Right hindlimb (tissue), 1 donor: Measurements from ENCODE around the gene SRP54.
A peak's percentile ranks its signal among the peaks of the same experiment; 100 is the strongest.
"Not testable (repeated sequence)": the region's sequence is repeated elsewhere in the genome, so short reads cannot be mapped to it uniquely, and the experiment has no call there.

ENCODE experiments used
- DNase-seq: peaks from one replicate; pipeline ENCODE4 v3.0.0-alpha.2; 2018

SRP54 gene

DNA sequence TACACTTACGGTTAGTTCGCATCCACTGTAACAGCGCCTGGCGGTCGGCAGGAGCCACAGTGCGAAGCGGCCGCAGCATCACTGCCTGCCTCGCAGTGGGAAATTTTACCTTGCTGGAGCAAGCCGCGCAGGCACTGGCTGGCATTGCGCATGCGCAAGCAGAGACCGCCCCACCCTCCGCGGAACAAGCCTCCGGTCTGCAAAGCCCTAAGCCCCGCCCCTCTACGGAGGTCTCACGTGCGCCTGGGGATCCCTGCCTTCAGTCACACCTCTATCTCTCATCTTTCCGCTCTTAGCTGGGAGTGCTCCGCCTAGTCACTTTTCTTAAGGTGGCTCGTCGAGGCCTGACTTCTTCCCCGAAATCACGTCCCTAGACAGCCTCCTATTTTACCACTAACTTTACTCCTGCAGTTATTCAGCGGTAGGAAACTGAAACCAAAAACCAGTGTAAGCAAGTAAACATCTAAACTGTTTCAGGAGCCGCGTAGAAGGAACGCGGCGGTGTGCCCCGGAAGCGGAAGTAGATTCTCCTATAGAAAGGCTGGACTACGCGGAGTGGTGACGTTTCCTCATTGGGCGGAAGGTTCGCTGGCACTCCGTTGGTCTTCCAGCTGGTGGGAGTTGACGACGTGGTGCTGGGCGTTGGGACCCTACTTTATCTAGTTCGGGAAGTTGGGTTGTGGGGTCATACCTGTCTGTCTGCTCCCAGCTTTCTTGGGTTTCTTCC lies at the start of gene SRP54:
TSS of gene SRP54 (plus strand) at position 572 of the 727 bp plus-strand sequence. CDS start 13,718 bp downstream, outside the sequence.
- DNase-seq, result peak; percentile 99

DNA sequence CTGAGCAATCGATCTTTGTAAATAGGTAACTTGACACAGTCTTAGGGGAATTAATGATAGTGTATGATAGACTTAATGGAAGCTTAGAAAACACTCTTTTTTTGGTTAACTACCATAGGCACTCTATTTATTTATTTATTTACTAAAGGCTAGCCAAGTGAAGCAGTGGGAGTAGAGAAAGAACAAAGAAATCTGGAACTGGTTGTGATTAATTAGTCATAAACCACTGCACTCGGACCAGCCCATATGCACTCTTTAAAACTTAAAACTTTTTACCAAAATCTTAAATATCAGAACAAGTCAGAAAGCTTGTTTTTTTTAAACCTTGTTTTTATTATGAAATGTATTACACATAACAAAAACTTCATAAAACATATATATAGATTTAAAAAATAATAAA lies 49.5 kb upstream of the SRP54 start:
- DNase-seq, result no peak

DNA sequence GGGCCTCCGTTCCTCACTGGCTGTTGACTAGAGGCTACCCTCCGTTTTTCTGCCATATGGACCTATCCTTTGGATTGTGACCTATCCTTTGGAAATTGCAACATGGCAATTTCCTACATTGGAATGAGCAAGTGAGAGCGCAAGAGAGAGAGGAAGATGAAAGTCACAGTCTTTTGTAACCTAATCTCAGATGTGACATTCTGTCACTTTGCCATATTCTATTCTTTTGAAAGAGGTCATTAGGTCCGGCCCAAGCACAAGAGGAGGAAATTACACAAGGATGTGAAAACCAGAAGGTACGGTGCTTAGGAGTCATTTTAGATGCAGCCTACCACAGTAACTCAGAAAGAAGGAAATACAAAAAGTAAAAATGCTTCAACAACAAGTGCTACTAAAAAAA lies 47.3 kb upstream of the SRP54 start:
- no peak for DNase-seq

DNA sequence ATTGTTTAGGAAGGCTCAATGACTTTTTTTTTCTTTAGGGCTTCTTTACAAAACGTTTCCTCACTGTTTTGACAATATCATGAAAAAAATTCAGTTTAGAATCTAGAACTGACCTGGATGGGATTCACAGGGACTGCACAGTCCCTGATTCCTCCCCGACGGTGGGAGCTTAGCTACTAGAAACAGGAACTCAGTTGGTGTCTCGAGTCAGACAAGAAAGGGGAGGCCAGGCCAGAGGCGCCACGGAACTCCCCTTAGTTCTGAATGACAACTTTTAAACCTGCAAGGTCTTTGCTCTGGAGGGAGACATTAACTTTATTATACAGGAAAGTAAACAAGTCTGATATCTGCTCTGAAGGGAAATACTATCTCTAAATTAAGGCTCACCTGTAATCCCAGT lies 45.4 kb upstream of the SRP54 start:
- DNase-seq, result no peak

DNA sequence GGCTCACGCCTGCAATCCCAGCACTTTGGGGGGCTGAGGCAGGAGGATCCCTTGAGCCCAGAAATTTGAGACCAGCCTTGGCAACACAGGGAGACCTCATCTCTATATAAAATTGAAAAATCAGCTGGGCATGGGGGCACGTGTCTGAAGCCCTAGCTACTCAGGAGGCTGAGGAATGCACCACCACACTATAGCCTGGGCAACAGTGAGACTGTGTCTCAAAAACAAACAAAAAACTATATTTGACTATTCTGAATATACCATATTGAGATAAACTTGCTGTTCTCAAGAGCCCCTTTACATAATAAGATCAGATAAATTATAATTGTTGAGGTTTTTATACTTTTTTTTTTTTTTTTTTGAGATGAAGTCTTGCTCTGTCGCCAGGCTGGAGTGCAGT lies 44.9 kb upstream of the SRP54 start:
- DNase-seq, result no peak

DNA sequence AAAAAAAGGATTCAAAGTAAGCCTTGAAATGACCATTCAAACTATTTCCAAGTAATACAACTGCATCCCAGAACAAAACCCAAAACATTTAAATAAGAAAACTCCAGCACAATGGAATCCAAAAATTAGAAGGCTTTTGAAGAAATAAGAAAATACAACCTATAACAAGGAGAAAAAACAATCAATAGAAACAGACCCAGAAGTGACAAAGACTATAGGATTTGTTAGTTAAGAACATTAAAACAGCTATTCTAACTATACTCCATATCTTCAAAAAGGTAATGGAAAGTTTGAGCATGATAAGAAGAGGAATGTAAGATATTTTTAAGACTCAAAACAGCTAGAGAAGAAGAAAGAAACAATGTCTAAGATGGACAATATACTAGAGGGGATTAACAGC lies 39.3 kb upstream of the SRP54 start:
- no peak for DNase-seq

DNA sequence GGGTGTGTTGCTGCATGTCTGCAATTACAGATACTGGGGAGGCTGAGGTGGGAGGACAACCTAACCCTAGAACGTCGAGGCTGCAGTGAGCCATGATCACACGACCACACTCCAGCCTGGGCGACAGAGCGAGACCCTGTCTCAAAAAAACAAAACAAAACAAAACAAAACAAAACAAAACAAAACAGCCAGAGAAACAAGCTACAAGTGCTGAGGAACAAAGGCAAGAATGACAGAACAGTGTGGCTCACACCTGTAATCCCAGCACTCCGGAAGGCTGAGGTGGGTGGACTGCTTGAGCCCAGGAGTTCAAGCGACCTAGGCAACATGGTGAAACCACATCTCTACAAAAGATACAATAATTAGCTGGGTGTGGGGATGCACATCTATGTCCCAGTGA lies 38.0 kb upstream of the SRP54 start:
- no peak for DNase-seq

DNA sequence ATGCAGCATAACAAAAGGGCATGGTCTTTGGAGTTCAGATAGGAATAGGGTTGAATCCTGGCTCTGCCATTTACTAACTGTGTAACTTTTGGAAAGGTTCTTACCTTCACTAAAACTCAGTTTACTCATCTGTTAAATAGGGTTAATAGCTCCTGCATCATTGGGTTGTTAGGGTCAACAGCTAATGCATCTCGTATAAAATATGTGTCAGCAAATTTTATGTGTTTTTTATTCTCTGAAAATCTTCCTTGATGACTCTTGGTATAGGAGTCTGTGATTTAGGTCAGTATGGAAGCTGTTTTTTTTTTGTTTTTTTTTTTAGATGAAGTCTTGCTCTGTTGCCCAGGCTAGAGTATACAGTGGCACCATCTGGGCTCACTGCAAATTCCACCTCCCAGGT lies 36.1 kb upstream of the SRP54 start:
- no peak for DNase-seq

DNA sequence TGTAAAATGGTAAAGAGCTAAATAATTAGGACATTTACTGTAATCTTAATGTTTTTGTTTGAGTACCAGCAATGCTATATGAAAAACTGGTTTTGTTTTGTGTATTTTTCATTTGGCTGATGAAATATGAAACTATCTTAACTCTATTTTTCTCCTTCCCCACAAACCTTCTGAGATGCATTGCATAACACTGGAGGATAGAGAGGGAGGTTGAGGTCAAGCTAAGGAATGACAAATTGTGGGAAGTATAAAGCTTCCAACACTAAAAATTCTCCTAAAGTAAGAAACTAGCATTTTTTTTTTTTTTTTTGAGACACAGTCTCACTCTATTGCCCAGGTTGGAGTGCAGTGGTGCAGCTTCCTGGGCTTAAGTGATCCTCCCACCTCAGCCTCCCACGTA lies 31.5 kb upstream of the SRP54 start:
- DNase-seq, result no peak

DNA sequence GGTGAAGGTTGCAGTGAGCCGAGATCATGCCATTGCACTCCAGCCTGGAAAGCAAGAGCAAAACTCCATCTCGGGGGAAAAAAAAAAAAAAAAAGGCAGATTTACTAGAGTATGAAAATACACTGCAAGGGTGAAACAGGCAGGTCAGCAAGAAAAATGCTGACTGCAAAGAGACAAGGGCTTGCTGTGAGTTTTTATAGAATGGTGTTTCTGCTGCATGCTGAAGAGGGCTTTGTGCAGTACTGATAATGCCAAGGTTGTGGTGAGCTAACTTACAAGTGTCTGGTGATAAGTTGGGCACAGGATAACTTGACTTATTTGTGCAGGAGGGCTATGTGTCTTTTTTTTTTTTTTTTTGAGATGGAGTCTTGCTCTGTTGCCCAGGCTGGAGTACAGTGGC lies 25.9 kb upstream of the SRP54 start:
- no peak for DNase-seq

DNA sequence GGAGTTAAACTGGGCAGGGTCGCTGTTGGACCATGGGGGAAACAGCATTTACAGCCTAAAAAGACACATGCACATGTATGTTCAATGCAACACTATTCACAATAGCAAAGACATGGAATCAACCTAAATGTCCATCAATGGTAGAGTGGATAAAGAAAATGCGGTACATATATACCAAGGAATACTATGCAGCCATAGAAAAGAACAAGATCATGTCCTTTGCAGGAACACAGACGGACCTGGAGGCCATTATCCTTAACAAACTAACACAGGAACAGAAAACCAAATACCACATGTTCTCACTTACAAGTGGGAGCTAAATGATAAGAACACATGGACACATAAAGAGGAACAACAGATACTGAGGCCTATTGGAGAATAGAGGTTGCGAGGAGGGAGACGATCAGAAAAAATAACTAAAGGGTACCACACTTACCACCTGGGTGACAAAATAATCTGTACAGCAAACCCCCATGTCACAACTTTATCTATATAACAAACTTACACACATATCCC lies 25.0 kb upstream of the SRP54 start:
- DNase-seq, result no peak

DNA sequence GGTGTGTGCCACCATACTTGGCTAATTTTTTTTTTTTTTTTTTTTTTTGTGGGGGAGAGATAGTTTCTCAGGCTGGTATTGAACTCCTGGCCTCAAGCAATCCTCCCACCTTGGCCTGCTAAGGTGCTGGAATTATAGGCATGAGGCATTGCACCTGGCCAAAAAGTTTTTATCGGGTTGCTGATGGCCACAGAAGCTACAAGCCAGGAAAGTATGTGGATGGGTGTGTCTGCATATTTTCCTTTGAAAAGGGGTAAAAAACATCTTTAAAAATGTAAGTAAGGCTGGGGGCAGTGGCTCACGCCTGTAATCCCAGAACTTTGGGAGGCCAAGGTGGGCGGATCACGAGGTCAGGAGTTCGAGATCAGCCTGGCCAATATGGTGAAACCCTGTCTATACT lies 20.7 kb upstream of the SRP54 start:
- DNase-seq, result not testable (repeated sequence)

DNA sequence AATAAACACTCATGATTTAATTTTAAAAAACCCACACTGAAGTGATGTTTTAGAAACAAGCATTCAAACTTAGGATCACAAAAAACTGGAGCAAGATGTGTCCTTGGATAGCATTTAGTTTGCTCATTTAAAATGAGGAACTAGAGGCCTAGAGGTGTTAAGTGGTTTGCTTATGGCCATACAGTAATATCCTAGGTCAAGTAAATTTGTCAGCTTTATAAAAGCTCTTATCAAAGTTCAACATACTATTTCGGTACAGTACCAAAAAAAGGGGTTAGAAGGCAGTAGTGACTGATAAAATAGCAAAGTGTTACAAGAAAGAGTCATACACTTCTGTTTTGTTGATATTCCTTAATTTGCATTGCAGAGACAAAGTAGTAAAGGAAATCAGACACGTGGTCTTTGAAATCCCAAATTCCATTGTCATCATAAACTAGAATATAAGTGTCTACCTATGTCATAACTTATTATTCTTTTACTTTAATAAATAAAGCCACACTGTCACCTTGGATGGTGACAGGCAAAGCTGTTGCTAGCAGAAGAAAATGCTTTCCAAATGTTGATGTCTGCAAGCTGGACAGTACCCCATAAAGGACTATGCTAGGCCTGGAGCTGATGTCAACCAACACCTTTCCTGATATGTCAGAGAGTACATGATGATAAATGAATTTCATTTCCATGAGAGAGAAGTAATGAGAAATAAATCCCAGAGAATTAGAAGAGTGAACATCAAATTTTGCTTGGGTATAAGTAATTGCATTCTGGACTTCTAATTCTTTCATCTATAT lies 17.6 kb upstream of the SRP54 start:
- DNase-seq, result no peak

DNA sequence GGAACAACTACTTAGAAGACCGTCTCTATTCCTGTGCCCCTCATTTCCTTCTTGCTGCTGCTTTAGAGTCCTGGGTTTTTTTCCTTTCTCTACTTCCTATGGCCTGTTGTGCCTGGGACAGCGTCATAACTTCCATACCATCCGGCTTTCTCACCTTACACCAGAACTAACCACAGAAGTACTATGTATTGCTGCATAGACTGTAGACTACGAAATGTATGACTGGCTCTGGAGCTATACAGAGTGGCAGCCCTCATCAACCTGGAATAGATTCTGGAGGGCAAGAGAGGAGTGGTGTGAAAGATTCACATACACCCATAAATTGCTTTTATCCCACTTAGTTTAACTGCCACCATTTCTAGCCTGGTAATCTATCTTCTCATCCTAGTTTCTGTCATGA lies 16.9 kb upstream of the SRP54 start:
- DNase-seq, result no peak

DNA sequence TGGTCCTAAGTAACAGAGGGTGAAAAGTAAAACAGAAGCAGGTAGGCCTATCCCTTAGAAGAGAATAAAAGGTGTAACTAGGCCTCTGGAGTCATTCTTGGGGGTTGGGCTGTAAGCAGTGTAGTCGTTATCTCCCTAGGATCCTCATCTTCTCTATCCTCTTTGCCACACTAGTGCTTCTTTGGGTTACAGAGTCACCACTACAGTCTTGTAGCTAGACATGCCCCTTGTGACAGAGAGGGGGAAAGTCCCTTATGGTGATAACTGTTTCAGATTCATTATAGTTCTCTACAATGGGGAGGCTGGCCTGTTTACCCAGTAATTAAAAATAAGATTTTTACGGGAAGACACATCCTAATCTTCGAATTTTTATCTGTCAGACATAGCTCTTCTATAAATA lies 16.4 kb upstream of the SRP54 start:
- no peak for DNase-seq

DNA sequence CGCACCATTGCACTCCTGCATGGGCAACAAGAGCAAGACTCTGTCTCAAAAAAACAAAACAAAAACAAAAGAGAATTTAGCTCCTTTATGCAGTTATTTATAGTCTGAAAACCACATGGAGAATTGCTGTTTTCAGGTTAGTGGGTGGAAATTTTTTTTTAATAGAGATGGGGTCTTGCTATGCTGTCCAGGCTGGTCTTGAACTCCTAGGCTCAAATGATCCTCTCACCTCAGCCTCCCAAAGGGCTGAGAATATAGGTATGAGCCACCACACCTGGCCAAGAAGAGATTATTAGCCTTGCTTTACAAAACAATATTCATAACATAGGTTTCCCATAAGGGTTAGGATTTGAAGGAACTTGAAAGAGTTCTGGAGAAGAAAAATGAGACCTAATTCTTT lies 12.1 kb upstream of the SRP54 start:
- no peak for DNase-seq

DNA sequence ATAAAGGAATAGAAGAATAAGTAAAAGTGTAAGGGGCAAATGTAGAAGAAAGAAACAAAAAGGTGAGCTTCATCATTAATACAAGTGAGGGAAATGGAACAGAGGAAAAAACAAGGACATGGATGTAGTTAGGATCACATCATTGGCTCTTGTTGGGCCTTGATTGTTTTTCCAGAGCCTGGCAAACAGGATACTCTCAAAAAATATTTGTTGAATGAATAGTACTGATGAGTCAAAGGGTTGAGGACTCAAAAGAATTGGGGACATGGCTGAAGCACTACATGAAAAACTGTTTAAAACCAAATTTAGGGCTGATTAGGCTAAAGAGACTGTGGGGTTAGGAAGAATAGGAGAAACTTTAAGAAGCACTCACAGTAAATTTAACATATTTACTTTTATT lies 11.4 kb upstream of the SRP54 start:
- no peak for DNase-seq

DNA sequence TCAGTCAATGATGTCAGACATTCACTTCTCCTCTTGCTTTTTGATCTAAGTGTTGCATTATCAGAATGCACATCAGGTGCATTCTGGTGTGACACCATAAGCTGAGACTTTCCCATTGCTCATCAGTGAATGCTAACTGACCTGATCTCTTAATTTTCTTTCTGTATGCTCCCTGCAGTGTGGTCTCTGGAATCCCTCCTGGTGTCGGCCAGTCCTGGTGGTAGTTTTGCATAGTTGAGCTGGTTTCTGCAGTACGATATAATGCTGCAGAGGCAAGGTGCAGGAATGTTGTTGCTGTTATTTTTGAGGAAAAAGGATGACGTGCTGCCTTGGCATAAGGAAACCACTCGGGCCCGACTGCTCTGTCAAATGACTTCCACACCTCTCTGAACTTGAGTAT lies 11.0 kb upstream of the SRP54 start:
- DNase-seq, result no peak

DNA sequence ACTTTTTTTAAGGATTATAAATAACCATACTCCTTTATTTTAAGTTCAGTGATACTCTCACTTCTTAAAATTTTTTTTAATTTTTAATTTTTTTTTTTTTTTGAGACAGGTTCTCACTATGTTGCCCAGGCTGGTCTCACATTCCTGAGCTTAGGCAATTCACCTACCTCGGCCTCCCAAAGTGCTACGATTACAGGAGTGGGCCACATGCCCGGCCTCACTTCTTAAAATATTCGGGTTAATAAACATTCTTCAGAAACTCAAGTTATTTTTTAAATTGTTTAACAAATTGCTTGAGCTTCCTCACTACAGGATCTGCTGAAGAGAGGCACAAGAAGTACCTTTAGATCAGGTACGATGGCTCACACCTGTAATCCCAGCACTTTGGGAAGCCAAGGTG lies 4.3 kb upstream of the SRP54 start:
- DNase-seq, result no peak

DNA sequence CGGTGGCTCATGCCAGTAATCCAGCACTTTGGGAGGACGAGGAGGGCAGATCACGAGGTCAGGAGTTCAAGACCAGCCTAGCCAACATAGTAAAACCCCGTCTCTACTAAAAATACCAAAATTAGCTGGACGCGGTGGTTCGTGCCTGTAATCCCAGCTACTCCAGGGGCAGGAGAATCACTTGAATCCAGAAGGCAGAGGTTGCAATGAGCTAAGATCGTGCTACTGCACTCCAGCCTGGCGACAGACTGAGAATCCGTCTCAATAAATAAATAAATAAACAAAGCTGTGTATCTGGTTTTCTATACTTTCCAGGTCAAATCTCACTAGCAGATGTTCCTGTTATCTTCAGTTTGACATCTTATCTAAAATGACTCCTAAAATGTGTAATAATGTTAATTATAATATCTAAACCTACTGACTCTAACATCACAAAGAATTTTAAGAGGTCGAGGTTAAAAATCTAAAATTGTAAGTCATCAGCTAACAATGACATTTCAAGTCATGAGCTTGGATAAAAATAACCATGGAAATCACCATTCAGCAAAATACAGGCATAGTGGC lies 2.4 kb upstream of the SRP54 start:
- DNase-seq, result no peak

DNA sequence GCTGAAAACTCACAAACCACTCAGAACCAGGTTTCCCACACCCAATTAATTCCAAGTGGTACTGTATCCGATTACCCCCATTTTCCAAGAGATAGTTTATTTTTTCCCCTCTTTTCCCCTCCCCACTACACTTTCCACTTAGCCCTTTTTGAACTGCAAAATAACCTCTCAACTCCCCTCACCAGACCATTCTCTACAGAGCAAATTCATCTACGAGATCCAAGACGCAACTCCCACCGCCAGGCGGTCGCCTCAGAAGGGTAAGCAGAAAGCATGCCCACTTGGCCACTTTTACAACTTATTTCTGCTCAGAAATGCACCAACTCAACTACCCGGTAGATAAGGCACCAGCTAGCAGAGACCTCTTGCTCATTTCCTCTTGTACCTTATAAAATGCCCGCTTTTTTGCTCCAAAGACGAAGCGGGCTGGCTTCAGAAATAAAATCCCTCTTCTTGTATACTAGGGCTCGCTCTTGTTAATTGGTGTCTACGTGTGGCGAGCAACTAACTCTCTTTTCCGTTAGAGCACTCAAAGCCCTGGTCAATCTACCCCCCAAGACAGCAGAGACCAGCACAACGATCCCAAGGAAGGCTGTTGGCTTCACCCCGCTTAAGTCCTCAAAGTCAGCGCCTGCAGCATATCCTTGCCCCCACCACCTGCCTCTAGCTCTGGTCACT lies 910 bp upstream of the SRP54 start:
- DNase-seq, result peak; percentile 52

DNA sequence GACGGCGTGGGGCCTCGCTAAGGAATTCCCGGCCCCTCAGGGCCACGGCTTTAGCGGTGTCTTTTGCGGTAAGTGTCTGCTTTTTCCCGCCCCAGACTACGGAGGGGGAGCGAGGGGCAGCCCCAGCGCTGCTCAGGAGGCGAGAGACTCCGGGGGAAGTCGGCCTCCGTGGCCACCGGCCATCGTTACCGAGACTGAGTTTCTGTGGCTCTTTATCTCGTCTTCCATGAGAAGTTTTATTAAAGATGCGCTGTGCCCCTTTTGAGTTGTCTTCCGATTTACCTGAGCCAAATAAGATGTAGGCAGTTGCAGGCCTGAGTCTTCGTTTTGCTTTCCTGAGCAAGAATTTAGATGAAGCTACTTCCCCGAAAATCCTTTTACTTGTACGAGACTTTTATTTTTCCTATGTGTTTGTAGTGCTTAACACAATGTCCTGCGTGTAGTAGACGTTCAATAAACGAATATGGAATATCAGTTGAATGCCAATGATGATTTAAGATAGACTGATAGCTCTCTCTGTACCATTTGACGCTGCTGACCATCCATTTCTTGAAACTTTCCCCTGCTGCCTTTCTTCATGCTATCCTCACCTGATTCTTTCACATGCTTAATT lies 462 bp downstream of the SRP54 start:
- DNase-seq, result no peak

DNA sequence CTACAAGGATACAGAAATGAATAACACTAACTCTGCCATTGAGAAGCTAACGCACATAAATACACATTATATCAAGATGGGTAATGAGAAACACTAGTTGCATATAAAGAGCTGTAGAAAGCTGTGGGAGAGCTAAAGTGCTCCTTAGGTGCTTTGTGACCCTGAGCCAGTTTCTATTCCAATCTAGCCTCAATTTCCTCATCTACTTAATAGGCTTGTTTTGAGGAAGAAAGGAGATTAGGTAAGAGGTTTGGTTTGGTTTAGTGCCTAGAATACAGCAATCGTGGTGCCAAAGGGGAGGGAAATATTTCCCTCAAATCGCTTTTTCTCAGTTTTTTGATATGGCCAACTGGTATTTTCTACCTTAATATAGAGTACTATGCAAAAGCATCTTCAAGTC lies 994 bp downstream of the SRP54 start:
- no peak for DNase-seq
